Keratinocyte (primary cell): ENCODE results near the gene RRAS2. TPM values are rescaled to one million over a fixed set of nuclear protein-coding genes. Genes with fewer than 3 reads are reported as not detected.

Source experiments
- DNase-seq: peaks from one replicate; pipeline ENCODE4 v3.0.0-alpha.2; 2011; ENCODE audit warnings: low read depth, missing footprints, low spot score
- FAIRE-seq: peaks from 2 replicates; lab custom pipeline; 2011; peaks lifted over from hg19 to GRCh38; lab: Jason Lieb, UNC
- H2AFZ ChIP-seq: 2 replicates; pipeline ENCODE4 v1.6.0; 2012; ENCODE audit warnings: low read length, control low read depth, inconsistent platforms; ENCODE audit not compliant: control insufficient read depth
- H3K27ac ChIP-seq: 2 replicates; pipeline ENCODE4 v1.5.1; 2011; ENCODE audit warnings: low read length; ENCODE audit not compliant: control insufficient read depth, insufficient read depth
- H3K27me3 ChIP-seq: 3 replicates; pipeline ENCODE4 v1.6.0; 2011; ENCODE audit warnings: low read length; ENCODE audit not compliant: control insufficient read depth, insufficient read depth; ENCODE audit errors: extremely low read depth
- H3K36me3 ChIP-seq, 2 experiments: 2 replicates in 1 of 2; 3 replicates in 1 of 2; pipeline ENCODE4 v1.5.1; 2011; ENCODE audit warnings: low read length in 2 of 2, mild to moderate bottlenecking in 1 of 2; ENCODE audit not compliant: control insufficient read depth in 2 of 2, insufficient read depth in 2 of 2; ENCODE audit errors: extremely low read depth in 1 of 2
- H3K4me1 ChIP-seq: 3 replicates; pipeline ENCODE4 v1.5.1; 2011; ENCODE audit warnings: low read length; ENCODE audit not compliant: control insufficient read depth, insufficient read depth; ENCODE audit errors: extremely low read depth
- H3K4me2 ChIP-seq: 3 replicates; pipeline ENCODE4 v1.6.0; 2011; ENCODE audit warnings: low read depth, low read length; ENCODE audit not compliant: control insufficient read depth, insufficient read depth; ENCODE audit errors: extremely low read depth
- H3K4me3 ChIP-seq, 3 experiments: fragments of 200-600 bp in 1 of 3; sonication (generic) in 1 of 3; 2 replicates in 2 of 3; 3 replicates in 1 of 3; pipeline ENCODE4 v1.5.1; 2011 to 2016; ENCODE audit warnings: low read length in 3 of 3, mild to moderate bottlenecking in 3 of 3, control low read depth in 2 of 3, inconsistent platforms in 1 of 3, low read depth in 1 of 3, mixed read lengths in 1 of 3, mixed run types in 1 of 3, moderate library complexity in 1 of 3; ENCODE audit not compliant: control insufficient read depth in 2 of 3, insufficient read depth in 2 of 3; ENCODE audit errors: extremely low read depth in 1 of 3
- H3K79me2 ChIP-seq: 2 replicates; pipeline ENCODE4 v1.6.0; 2012; ENCODE audit warnings: low read length; ENCODE audit not compliant: control insufficient read depth, insufficient read depth
- H3K9ac ChIP-seq: 3 replicates; pipeline ENCODE4 v1.6.0; 2011; ENCODE audit warnings: low read length; ENCODE audit not compliant: control insufficient read depth, insufficient read depth; ENCODE audit errors: extremely low read depth
- H3K9me1 ChIP-seq: 3 replicates; pipeline ENCODE4 v1.6.0; 2011; ENCODE audit warnings: low read length; ENCODE audit not compliant: control insufficient read depth, insufficient read depth; ENCODE audit errors: extremely low read depth
- H3K9me3 ChIP-seq: 2 replicates; pipeline ENCODE4 v1.5.1; 2012; ENCODE audit warnings: low read depth, low read length; ENCODE audit not compliant: control insufficient read depth
- H4K20me1 ChIP-seq: 3 replicates; pipeline ENCODE4 v1.6.0; 2011; ENCODE audit warnings: low read length; ENCODE audit not compliant: control insufficient read depth, insufficient read depth; ENCODE audit errors: extremely low read depth
- CTCF ChIP-seq, 3 experiments: IDR thresholded peaks in 1 of 3; conservative IDR thresholded peaks in 1 of 3; optimal IDR thresholded peaks in 1 of 3; 2 replicates in 2 of 3; 3 replicates in 1 of 3; pipeline versions ENCODE3 to v1.5.1; 2011; ENCODE audit warnings: low read length in 3 of 3, mild to moderate bottlenecking in 3 of 3, moderate library complexity in 2 of 3, control low read depth in 1 of 3, inconsistent platforms in 1 of 3; ENCODE audit not compliant: insufficient read depth in 2 of 3; ENCODE audit errors: extremely low read depth in 1 of 3
- EZH2 ChIP-seq: IDR thresholded peaks from one replicate; pipeline ENCODE4 v1.6.1; 2012; ENCODE audit warnings: inconsistent platforms, mild to moderate bottlenecking, low read length, moderate library complexity
- dilution Hi-C: fragments of 300-500 bp; cut with MboI; formaldehyde crosslinking; loops from one replicate; pipeline ENCODE4 v1.7.0; 2020; ENCODE audit warnings: low sequenced_read_pairs; ENCODE audit not compliant: extremely low pct_ligation_motif_present
- polyA plus RNA-seq, 5 experiments: library from polyadenylated mRNA; depleted of rRNA in 3 of 5; stranded (reverse) in 3 of 5; stranded (forward) in 1 of 5; unstranded in 1 of 5; fragments of >200 nt; gene quantifications; 1 replicate in 1 of 5; 2 replicates in 3 of 5; 3 replicates in 1 of 5; pipeline versions ENCODE4 v1.2.1 to v1.2.3, GENCODE V29; 2011 to 2012; ENCODE audit warnings: missing spikeins in 2 of 5, low read depth in 1 of 5, low replicate concordance in 1 of 5

The RRAS2 gene
- polyA plus RNA-seq, 1 donor (not counting 4 experiments of a cell fraction or from before 2014, with no cell fraction given) = 99.3 TPM

GRCh38 chr11:14230407-14230806 lies 128.6 kb downstream of the RRAS2 start:
- Histone ChIP-seq H3K4me3 (no peak overlapping the region), H3K9ac (no peak overlapping the region), H3K9me3 (no peaks in the 10 kb centered on the region), H3K36me3 (no peaks in the 10 kb centered on the region), H3K27me3 (peaks cover 30% of the 10 kb centered on the region), H4K20me1 (no peaks in the 10 kb centered on the region), H3K9me1 (no peaks in the 10 kb centered on the region), H2AFZ (no peak overlapping the region), H3K4me1 (no peaks in the 10 kb centered on the region), H3K27ac (no peak overlapping the region), H3K4me2 (no peak overlapping the region), H3K79me2 (no peaks in the 10 kb centered on the region)
- TF ChIP-seq CTCF (optimal IDR thresholded peaks at IDR 0.05 in 1 of 3, IDR thresholded peaks at IDR 0.05 in 1 of 3, conservative IDR thresholded peaks at IDR 0.05 in 1 of 3; ENCODE audit: extremely low read depth in 1 of 3, insufficient read depth in 2 of 3, low read length in 3 of 3) (no peak), EZH2 (no peak)
- dilution Hi-C loops = loop anchor here (25.0 kb wide), 2 partner anchors 268 to 468 kb away; partner anchors contain the start of gene SPON1
- FAIRE-seq = no peak
- no peak for DNase-seq

DNA sequence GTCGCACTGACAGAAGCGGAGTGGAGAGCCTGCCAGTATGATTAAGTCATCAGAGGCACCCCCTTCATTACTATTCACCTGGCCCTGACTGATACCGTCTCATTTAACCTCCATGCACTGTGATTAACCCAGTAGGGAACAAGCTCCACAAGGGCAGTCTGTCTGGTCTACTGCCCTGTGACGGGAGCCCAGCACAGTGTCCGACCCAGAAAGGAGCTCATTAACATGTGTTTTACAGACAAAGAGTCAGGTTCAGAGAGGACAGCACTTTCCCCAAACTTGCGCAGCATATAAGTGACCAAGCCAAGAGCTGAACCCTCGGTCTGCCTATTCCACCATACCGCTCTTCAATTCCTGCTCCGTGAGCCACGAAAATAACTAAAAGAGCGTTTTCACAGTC lies 129.5 kb downstream of the RRAS2 start:
- H3K9ac ChIP-seq = no peak overlapping the region
- no peaks in the 10 kb centered on the region for H3K9me1 ChIP-seq
- no peaks in the 10 kb centered on the region for H3K36me3 ChIP-seq
- no peaks in the 10 kb centered on the region for H3K4me1 ChIP-seq
- H3K4me3 ChIP-seq = no peak overlapping the region
- no peaks in the 10 kb centered on the region for H3K79me2 ChIP-seq
- no peak overlapping the region for H3K4me2 ChIP-seq
- no peaks in the 10 kb centered on the region for H4K20me1 ChIP-seq
- peaks cover 24% of the 10 kb centered on the region for H3K27me3 ChIP-seq
- no peak overlapping the region for H3K27ac ChIP-seq
- dilution Hi-C loops = loop anchor here (25.0 kb wide), 2 partner anchors 267 to 467 kb away; partner anchors contain the start of gene SPON1
- TF ChIP-seq CTCF (optimal IDR thresholded peaks at IDR 0.05 in 1 of 3, IDR thresholded peaks at IDR 0.05 in 1 of 3, conservative IDR thresholded peaks at IDR 0.05 in 1 of 3; ENCODE audit: extremely low read depth in 1 of 3, insufficient read depth in 2 of 3, low read length in 3 of 3) (no peak), EZH2 (no peak)
- DNase-seq (no peak), FAIRE-seq (no peak)
- no peaks in the 10 kb centered on the region for H3K9me3 ChIP-seq
- H2AFZ ChIP-seq = no peak overlapping the region
